ENCODE data around the gene PRR35.
A peak's percentile ranks its signal among the peaks of the same experiment; 100 is the strongest.

PRR35 gene

GRCh38 chr16:565419-566330, 5.5 kb downstream of the PRR35 start:
- no peak for DNase-seq

GRCh38 chr16:566475-567372, 6.5 kb downstream of the PRR35 start, which contains the start of gene NHLRC4:
NHLRC4 (plus strand) TSS chr16:567005; CDS start chr16:568048, 1,043 bp downstream.
- DNase-seq: peak; percentile 51

- no peak for DNase-seq
These were observed 7.4 kb downstream of the PRR35 start for GRCh38 chr16:567373-568256.

GRCh38 chr16:568401-569258, 8.4 kb downstream of the PRR35 start:
- DNase-seq: no peak

- peak; percentile 50 to 74 for DNase-seq
These were observed 9.5 kb downstream of the PRR35 start, which contains the start of gene PIGQ for GRCh38 chr16:569445-570254. PIGQ (plus strand) TSS chr16:569968; CDS start chr16:574075, 4,107 bp downstream.

- no peak for DNase-seq
These were observed 12.9 kb downstream of the PRR35 start for GRCh38 chr16:572865-573650.

- no peak for DNase-seq
These were observed 14.0 kb downstream of the PRR35 start for GRCh38 chr16:574021-574760.

GRCh38 chr16:575354-576196, 15.4 kb downstream of the PRR35 start:
- DNase-seq: no peak

GRCh38 chr16:576197-576822, 16.1 kb downstream of the PRR35 start:
- no peak for DNase-seq

- no peak for DNase-seq
These were observed 16.6 kb downstream of the PRR35 start for GRCh38 chr16:576823-577201.

GRCh38 chr16:577796-578195, 17.6 kb downstream of the PRR35 start:
- no peak for DNase-seq

- no peak for DNase-seq
These were observed 18.2 kb downstream of the PRR35 start for GRCh38 chr16:578232-578869.

GRCh38 chr16:578870-579405, 18.7 kb downstream of the PRR35 start:
- DNase-seq: peak; percentile 72 to 73

GRCh38 chr16:580141-580945, 20.1 kb downstream of the PRR35 start:
- DNase-seq: no peak

- DNase-seq: no peak
These were observed 20.8 kb downstream of the PRR35 start for GRCh38 chr16:580946-581498.
